MCF 10A (cell line): ENCODE measurements around the gene NLRC3. TPM values are rescaled to one million over a fixed set of nuclear protein-coding genes. Genes with fewer than 3 reads are reported as not detected.

Source experiments
- BruUV-seq: library from RNA; stranded (reverse); fragments of 400-500 nt; replicated peaks from 2 replicates; lab custom pipeline; 2021; lab: Mats Ljungman, UMichigan
- CTCF ChIA-PET: fragments of 300-600 bp; sonication (Branson Sonifier 250); formaldehyde crosslinking; extraction: SDS; loops from one replicate; lab custom pipeline; 2021; ENCODE audit warnings: antibody characterized with exemption, inconsistent platforms; lab: Yijun Ruan, JAX
- POLR2A ChIA-PET: fragments of 300-600, 350-650 bp; sonication (Branson Sonifier 250); formaldehyde crosslinking; extraction: SDS; loops from one replicate; lab custom pipeline; 2020; ENCODE audit warnings: antibody characterized with exemption, inconsistent platforms; lab: Yijun Ruan, JAX
- DNase-seq: peaks from one replicate; pipeline ENCODE4 v3.0.0-alpha.2; 2018; ENCODE audit not compliant: unreplicated experiment
- H3K27ac Mint-ChIP-seq: one replicate; pipeline ENCODE4 v1.8.0; 2022; ENCODE audit warnings: mild to moderate bottlenecking, low read depth, mixed read lengths; ENCODE audit not compliant: unreplicated experiment
- H3K27me3 Mint-ChIP-seq: one replicate; pipeline ENCODE4 v1.8.0; 2022; ENCODE audit warnings: mixed read lengths; ENCODE audit not compliant: insufficient read depth, unreplicated experiment
- H3K36me3 Mint-ChIP-seq: one replicate; pipeline ENCODE4 v1.8.0; 2022; ENCODE audit warnings: mild to moderate bottlenecking, moderate library complexity, mixed read lengths; ENCODE audit not compliant: insufficient read depth, unreplicated experiment
- H3K4me1 Mint-ChIP-seq: one replicate; pipeline ENCODE4 v1.8.0; 2022; ENCODE audit warnings: mixed read lengths; ENCODE audit not compliant: insufficient read depth, unreplicated experiment
- H3K4me3 Mint-ChIP-seq: one replicate; pipeline ENCODE4 v1.8.0; 2022; ENCODE audit warnings: mild to moderate bottlenecking, moderate library complexity, mixed read lengths; ENCODE audit not compliant: unreplicated experiment
- H3K9me3 Mint-ChIP-seq: one replicate; pipeline ENCODE4 v1.8.0; 2022; ENCODE audit warnings: mixed read lengths; ENCODE audit not compliant: unreplicated experiment
- CTCF ChIP-seq: fragments of 200-600 bp; IDR thresholded peaks from one replicate; pipeline ENCODE4 v1.8.0; 2022; ENCODE audit warnings: antibody characterized with exemption, mild to moderate bottlenecking; ENCODE audit not compliant: unreplicated experiment
- intact Hi-C: fragments of 100-400 bp; cut with micrococcal nuclease; formaldehyde crosslinking; loops from 2 replicates; pipeline ENCODE4 v1.14.1; 2022
- total RNA-seq: library from RNA; stranded (reverse); gene quantifications from 2 replicates; pipeline ENCODE4 v1.2.3, GENCODE V29; 2022

NLRC3 gene
- total RNA-seq, 1 experiment from 2014 or later = not detected

GRCh38 chr16:3608069-3608468 lies 30.9 kb upstream of the NLRC3 start:
- BruUV-seq = no TSS peak
- intact Hi-C loops = no loop called here
- H3K36me3 Mint-ChIP-seq = peaks cover under 1% of the 10 kb centered on the region
- no peaks in the 10 kb centered on the region for H3K9me3 Mint-ChIP-seq
- no peak overlapping the region for H3K4me3 Mint-ChIP-seq
- peaks cover 18% of the 10 kb centered on the region for H3K4me1 Mint-ChIP-seq
- CTCF ChIA-PET = no interaction called here
- no peaks in the 10 kb centered on the region for H3K27me3 Mint-ChIP-seq
- no peak for TF ChIP-seq CTCF
- DNase-seq = no peak
- POLR2A ChIA-PET = no interaction called here
- no peak overlapping the region for H3K27ac Mint-ChIP-seq

GRCh38 chr16:3607634-3608033 lies 30.4 kb upstream of the NLRC3 start:
- BruUV-seq = no TSS peak
- H3K27ac Mint-ChIP-seq = no peak overlapping the region
- ChIA-PET POLR2A (interaction anchor here (0.6 to 1.1 kb wide), 2 partner anchors 10 to 108 kb away, joined by 3 read pairs; no protein-coding TSS in a partner anchor), CTCF (interaction anchor here (0.6 kb wide), 1 partner anchor 92 kb away, joined by 5 read pairs; no protein-coding TSS in a partner anchor)
- intact Hi-C loops = no loop called here
- H3K4me3 Mint-ChIP-seq = no peak overlapping the region
- H3K4me1 Mint-ChIP-seq = peaks cover 13% of the 10 kb centered on the region
- H3K27me3 Mint-ChIP-seq = no peaks in the 10 kb centered on the region
- peaks cover 5% of the 10 kb centered on the region for H3K36me3 Mint-ChIP-seq
- H3K9me3 Mint-ChIP-seq = no peaks in the 10 kb centered on the region
- DNase-seq = no peak
- TF ChIP-seq CTCF = no peak

- H3K4me3 Mint-ChIP-seq = no peak overlapping the region
- peaks cover 7% of the 10 kb centered on the region for H3K36me3 Mint-ChIP-seq
- POLR2A ChIA-PET = interaction anchor here (0.6 to 1.1 kb wide), 2 partner anchors 11 to 107 kb away, joined by 3 read pairs; no protein-coding TSS in a partner anchor
- no peaks in the 10 kb centered on the region for H3K9me3 Mint-ChIP-seq
- DNase-seq = no peak
- no peak for TF ChIP-seq CTCF
- H3K4me1 Mint-ChIP-seq = peaks cover 10% of the 10 kb centered on the region
- no peaks in the 10 kb centered on the region for H3K27me3 Mint-ChIP-seq
- no peak overlapping the region for H3K27ac Mint-ChIP-seq
- intact Hi-C loops = no loop called here
- BruUV-seq = no TSS peak
- CTCF ChIA-PET = interaction anchor here (0.6 kb wide), 1 partner anchor 92 kb away, joined by 5 read pairs; no protein-coding TSS in a partner anchor
Measured at GRCh38 chr16:3607161-3607560, 30.0 kb upstream of the NLRC3 start.

- no peaks in the 10 kb centered on the region for H3K9me3 Mint-ChIP-seq
- peaks cover 10% of the 10 kb centered on the region for H3K36me3 Mint-ChIP-seq
- peaks cover 10% of the 10 kb centered on the region for H3K4me1 Mint-ChIP-seq
- no peak overlapping the region for H3K27ac Mint-ChIP-seq
- no peak for TF ChIP-seq CTCF
- H3K4me3 Mint-ChIP-seq = no peak overlapping the region
- ChIA-PET CTCF (no interaction called here), POLR2A (interaction anchor here (1.1 kb wide), 1 partner anchor 11 kb away, joined by 3 read pairs; no protein-coding TSS in a partner anchor)
- H3K27me3 Mint-ChIP-seq = no peaks in the 10 kb centered on the region
- BruUV-seq = no TSS peak
- DNase-seq = no peak
- intact Hi-C loops = no loop called here
Measured at GRCh38 chr16:3606441-3606840, 29.2 kb upstream of the NLRC3 start.
